Gastroesophageal sphincter (tissue), 3 donors: ENCODE results near the gene TMED5.

Experiments used
- EP300 ChIP-seq: sonication (generic); formaldehyde crosslinking; IDR thresholded peaks from one replicate; pipeline ENCODE4 v1.6.1; 2017; ENCODE audit warnings: antibody characterized with exemption, mild to moderate bottlenecking
- TF ChIP-seq, protein P1 (sequence below), 4 experiments: fragments of 200-600 bp in 2 of 4; fragments of 450-650 bp in 2 of 4; sonication (generic) in 1 of 4; IDR thresholded peaks; one replicate each; pipeline ENCODE4 v1.5.1; 2017 to 2019; ENCODE audit warnings: antibody characterized with exemption in 4 of 4, mild to moderate bottlenecking in 2 of 4, moderate library complexity in 2 of 4

- TF ChIP-seq EP300: no peak
- TF ChIP-seq, protein P1, sequence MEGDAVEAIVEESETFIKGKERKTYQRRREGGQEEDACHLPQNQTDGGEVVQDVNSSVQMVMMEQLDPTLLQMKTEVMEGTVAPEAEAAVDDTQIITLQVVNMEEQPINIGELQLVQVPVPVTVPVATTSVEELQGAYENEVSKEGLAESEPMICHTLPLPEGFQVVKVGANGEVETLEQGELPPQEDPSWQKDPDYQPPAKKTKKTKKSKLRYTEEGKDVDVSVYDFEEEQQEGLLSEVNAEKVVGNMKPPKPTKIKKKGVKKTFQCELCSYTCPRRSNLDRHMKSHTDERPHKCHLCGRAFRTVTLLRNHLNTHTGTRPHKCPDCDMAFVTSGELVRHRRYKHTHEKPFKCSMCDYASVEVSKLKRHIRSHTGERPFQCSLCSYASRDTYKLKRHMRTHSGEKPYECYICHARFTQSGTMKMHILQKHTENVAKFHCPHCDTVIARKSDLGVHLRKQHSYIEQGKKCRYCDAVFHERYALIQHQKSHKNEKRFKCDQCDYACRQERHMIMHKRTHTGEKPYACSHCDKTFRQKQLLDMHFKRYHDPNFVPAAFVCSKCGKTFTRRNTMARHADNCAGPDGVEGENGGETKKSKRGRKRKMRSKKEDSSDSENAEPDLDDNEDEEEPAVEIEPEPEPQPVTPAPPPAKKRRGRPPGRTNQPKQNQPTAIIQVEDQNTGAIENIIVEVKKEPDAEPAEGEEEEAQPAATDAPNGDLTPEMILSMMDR (IDR thresholded peaks at IDR 0.05): no peak
Observed at GRCh38 chr1:93114391-93114790, 65.8 kb downstream of the TMED5 start.
